ENCODE measurements around the gene LIPA. TPM values are rescaled to one million over a fixed set of nuclear protein-coding genes. Genes with fewer than 3 reads are reported as not detected.

LIPA gene
- total and polyA plus RNA-seq, 9 of the 15 experiments (the other 6 are each of a cell fraction or from before 2014, with no cell fraction given), result 0.07 to 0.40 (median 0.15) TPM; not detected in 1

DNA sequence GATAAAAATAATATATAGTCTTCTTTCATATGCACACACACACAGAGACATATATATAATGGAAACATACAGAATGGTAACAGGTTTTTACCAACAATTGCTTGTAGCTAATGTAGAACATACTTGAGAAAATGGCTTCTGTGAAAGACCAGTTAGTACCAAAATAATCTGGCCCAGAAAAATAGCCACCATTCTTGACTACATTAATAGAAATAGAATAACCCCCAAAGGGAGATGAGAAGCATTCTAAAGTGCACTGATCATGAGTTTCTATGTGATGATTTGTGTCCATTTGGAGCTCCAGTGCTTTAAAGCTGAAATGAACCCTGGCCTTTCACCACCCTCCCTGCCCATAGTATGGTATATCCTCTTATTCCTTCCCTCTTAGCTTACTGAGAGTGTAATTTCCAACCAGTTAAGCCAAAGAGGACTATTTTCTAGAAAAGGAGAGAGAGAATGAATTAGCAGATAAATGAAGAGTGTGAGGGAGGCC is 27.4 kb upstream of the LIPA start:
- Histone ChIP-seq H2AFZ (ENCODE audit: low read depth, low read length) (no peak overlapping the region), H3K27me3 (ENCODE audit: control insufficient read depth in 2 of 2, insufficient read depth in 2 of 2, low read length in 2 of 2) (peaks cover 0 to 4% of the 10 kb centered on the region in 2 experiments; a peak in 1 of 5 replicates), H3K9me1 (ENCODE audit: control insufficient read depth, insufficient read depth, low read length) (no peaks in the 10 kb centered on the region), H3K4me3 (no peak overlapping the region), H3K4me2 (ENCODE audit: insufficient read depth, low read length) (no peak overlapping the region), H3K4me1 (replicated peaks in 1 of 2; ENCODE audit: control insufficient read depth in 2 of 2, insufficient read depth in 2 of 2, low read length in 2 of 2) (no peaks in the 10 kb centered on the region), H3K79me2 (ENCODE audit: control insufficient read depth, insufficient read depth, low read length) (no peaks in the 10 kb centered on the region), H3K27ac (ENCODE audit: extremely low read depth, low read depth, low read length) (no peak overlapping the region), H3K36me3 (ENCODE audit: control insufficient read depth, insufficient read depth, low read length) (no peaks in the 10 kb centered on the region), H3K9me3 (replicated peaks; ENCODE audit: control insufficient read depth, insufficient read depth, low read depth, low read length) (no peaks in the 10 kb centered on the region), H4K20me1 (replicated peaks; ENCODE audit: control insufficient read depth, insufficient read depth, low read length) (no peaks in the 10 kb centered on the region), H3K9ac (ENCODE audit: insufficient read depth in 1 of 2, low read depth in 2 of 2, low read length in 2 of 2) (no peak overlapping the region)
- FAIRE-seq (no peak), DNase-seq (ENCODE audit: extremely low read depth in 1 of 4, low spot score in 3 of 4) (no peak), ATAC-seq (no peak)
- in situ Hi-C loops (cut with MboI), result no loop called here
- intact Hi-C loops (cut with micrococcal nuclease), result no loop called here
- POLR2A ChIA-PET, result no interaction called here
- TF ChIP-seq, protein P1, sequence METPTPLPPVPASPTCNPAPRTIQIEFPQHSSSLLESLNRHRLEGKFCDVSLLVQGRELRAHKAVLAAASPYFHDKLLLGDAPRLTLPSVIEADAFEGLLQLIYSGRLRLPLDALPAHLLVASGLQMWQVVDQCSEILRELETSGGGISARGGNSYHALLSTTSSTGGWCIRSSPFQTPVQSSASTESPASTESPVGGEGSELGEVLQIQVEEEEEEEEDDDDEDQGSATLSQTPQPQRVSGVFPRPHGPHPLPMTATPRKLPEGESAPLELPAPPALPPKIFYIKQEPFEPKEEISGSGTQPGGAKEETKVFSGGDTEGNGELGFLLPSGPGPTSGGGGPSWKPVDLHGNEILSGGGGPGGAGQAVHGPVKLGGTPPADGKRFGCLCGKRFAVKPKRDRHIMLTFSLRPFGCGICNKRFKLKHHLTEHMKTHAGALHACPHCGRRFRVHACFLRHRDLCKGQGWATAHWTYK (CRISPR knock-in tag; IDR thresholded peaks at IDR 0.05), result no peak
- TF ChIP-seq NR2F6 (CRISPR knock-in tag; IDR thresholded peaks at IDR 0.05) (no peak), BCL6 (CRISPR knock-in tag; IDR thresholded peaks at IDR 0.05) (no peak), SAFB (IDR thresholded peaks at IDR 0.05; ENCODE audit: borderline replicate concordance, low read depth, low read length) (no peak), DPF2 (IDR thresholded peaks at IDR 0.05) (no peak), ZNF764 (CRISPR knock-in tag; IDR thresholded peaks at IDR 0.05; ENCODE audit: low read depth) (no peak), ZFPM2 (CRISPR knock-in tag; IDR thresholded peaks at IDR 0.05) (no peak), SRSF3 (IDR thresholded peaks at IDR 0.05; ENCODE audit: insufficient read depth, low read length) (no peak), COPS2 (conservative IDR thresholded peaks at IDR 0.05) (no peak), ZNF778 (CRISPR knock-in tag; IDR thresholded peaks at IDR 0.05) (no peak)
- TF ChIP-seq, protein P2, sequence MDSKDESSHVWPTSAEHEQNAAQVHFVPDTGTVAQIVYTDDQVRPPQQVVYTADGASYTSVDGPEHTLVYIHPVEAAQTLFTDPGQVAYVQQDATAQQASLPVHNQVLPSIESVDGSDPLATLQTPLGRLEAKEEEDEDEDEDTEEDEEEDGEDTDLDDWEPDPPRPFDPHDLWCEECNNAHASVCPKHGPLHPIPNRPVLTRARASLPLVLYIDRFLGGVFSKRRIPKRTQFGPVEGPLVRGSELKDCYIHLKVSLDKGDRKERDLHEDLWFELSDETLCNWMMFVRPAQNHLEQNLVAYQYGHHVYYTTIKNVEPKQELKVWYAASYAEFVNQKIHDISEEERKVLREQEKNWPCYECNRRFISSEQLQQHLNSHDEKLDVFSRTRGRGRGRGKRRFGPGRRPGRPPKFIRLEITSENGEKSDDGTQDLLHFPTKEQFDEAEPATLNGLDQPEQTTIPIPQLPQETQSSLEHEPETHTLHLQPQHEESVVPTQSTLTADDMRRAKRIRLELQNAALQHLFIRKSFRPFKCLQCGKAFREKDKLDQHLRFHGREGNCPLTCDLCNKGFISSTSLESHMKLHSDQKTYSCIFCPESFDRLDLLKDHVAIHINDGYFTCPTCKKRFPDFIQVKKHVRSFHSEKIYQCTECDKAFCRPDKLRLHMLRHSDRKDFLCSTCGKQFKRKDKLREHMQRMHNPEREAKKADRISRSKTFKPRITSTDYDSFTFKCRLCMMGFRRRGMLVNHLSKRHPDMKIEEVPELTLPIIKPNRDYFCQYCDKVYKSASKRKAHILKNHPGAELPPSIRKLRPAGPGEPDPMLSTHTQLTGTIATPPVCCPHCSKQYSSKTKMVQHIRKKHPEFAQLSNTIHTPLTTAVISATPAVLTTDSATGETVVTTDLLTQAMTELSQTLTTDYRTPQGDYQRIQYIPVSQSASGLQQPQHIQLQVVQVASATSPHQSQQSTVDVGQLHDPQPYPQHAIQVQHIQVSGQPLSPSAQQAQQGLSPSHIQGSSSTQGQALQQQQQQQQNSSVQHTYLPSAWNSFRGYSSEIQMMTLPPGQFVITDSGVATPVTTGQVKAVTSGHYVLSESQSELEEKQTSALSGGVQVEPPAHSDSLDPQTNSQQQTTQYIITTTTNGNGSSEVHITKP (IDR thresholded peaks at IDR 0.05; ENCODE audit: partially characterized antibody), result no peak
- TF ChIP-seq, protein P3, sequence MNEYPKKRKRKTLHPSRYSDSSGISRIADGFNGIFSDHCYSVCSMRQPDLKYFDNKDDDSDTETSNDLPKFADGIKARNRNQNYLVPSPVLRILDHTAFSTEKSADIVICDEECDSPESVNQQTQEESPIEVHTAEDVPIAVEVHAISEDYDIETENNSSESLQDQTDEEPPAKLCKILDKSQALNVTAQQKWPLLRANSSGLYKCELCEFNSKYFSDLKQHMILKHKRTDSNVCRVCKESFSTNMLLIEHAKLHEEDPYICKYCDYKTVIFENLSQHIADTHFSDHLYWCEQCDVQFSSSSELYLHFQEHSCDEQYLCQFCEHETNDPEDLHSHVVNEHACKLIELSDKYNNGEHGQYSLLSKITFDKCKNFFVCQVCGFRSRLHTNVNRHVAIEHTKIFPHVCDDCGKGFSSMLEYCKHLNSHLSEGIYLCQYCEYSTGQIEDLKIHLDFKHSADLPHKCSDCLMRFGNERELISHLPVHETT (CRISPR knock-in tag; conservative IDR thresholded peaks at IDR 0.05 in 1 of 2, IDR thresholded peaks at IDR 0.05 in 1 of 2), result no peak
- CTCF ChIA-PET (ENCODE audit: low intra/inter-chr PET ratio), result no interaction called here
- BruUV-seq (replicated peaks), result no TSS peak

Measured in K562 (cell line).